ENCODE results near the gene LRRC66. TPM values are rescaled to one million over a fixed set of nuclear protein-coding genes. Genes with fewer than 3 reads are reported as not detected.

Gene LRRC66
- total and polyA plus RNA-seq, 7 donors, result 0.09 to 1.3 (median 1.2) TPM

- no peaks in the 10 kb centered on the region for H3K27me3 ChIP-seq (ENCODE audit: insufficient read depth in 3 of 3, low read length in 2 of 3)
- no peak overlapping the region for H3K27ac ChIP-seq
- intact Hi-C loops (cut with DNase I), result loop anchor here in 1 of 2 donors (5.0 kb wide), 1 partner anchor 36 kb away; the partner anchor contains the start of gene SGCB
- DNase-seq (no peak), ATAC-seq (no peak)
- H3K4me1 ChIP-seq, result no peaks in the 10 kb centered on the region
- WGBS, 3 donors, result 58 to 69% (median 68%) methylated on average over 2 of the region's 2 CpGs
- no peak overlapping the region for H3K4me3 ChIP-seq
- no peak for TF ChIP-seq CTCF (IDR thresholded peaks at IDR 0.05)
- no peaks in the 10 kb centered on the region for H3K9me3 ChIP-seq
- H3K36me3 ChIP-seq (ENCODE audit: insufficient read depth in 1 of 2, low read depth in 1 of 2), result peaks cover 0 to 23% of the 10 kb centered on the region in 2 donors
Observed at GRCh38 chr4:52001616-52002015, 18.5 kb downstream of the LRRC66 start.

GRCh38 chr4:51999250-51999649 is 20.9 kb downstream of the LRRC66 start:
- Histone ChIP-seq H3K36me3 (ENCODE audit: insufficient read depth in 1 of 2, low read depth in 1 of 2) (peaks cover 0 to 47% of the 10 kb centered on the region in 2 donors), H3K4me3 (no peak overlapping the region), H3K27me3 (ENCODE audit: insufficient read depth in 3 of 3, low read length in 2 of 3) (no peaks in the 10 kb centered on the region), H3K4me1 (no peaks in the 10 kb centered on the region), H3K27ac (no peak overlapping the region), H3K9me3 (no peaks in the 10 kb centered on the region)
- 89 to 95% (median 90%) methylated on average over 5 of the region's 5 CpGs for WGBS, 3 donors
- no peak for TF ChIP-seq CTCF (IDR thresholded peaks at IDR 0.05)
- intact Hi-C loops (cut with DNase I), result no loop called here
- ATAC-seq (no peak), DNase-seq (no peak)

DNA sequence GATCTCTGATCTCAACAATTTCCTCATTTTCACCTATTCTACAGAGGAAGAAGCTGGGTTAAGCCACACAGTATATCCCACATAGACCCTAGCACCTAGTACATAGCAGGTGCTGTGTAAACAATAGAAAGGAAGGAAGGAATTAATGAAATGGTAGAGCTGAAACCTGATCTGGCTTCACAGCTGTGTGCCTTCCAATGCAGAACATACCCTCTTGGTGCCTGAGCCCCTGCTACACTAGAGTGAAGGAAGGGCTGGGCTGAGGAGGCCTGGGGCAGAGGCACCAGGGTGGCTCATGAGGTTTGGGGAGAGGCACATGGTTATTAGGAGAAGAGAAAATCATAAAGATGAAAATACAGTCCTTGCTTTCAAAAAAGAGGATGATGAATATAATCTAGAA is 21.3 kb downstream of the LRRC66 start:
- no peak for DNase-seq
- Histone ChIP-seq H3K27me3 (ENCODE audit: insufficient read depth in 3 of 3, low read length in 2 of 3) (no peaks in the 10 kb centered on the region), H3K27ac (no peak overlapping the region), H3K4me3 (no peak overlapping the region), H3K9me3 (no peaks in the 10 kb centered on the region), H3K36me3 (ENCODE audit: insufficient read depth in 1 of 2, low read depth in 1 of 2) (peaks cover 0 to 47% of the 10 kb centered on the region in 2 donors), H3K4me1 (no peaks in the 10 kb centered on the region)
- intact Hi-C loops (cut with DNase I), result no loop called here
- TF ChIP-seq CTCF (IDR thresholded peaks at IDR 0.05), result no peak
- no peak for ATAC-seq

GRCh38 chr4:51997647-51998046 is 22.5 kb downstream of the LRRC66 start:
- H3K27ac ChIP-seq, result no peak overlapping the region
- no peaks in the 10 kb centered on the region for H3K9me3 ChIP-seq
- no peak for ATAC-seq
- no peaks in the 10 kb centered on the region for H3K4me1 ChIP-seq
- H3K27me3 ChIP-seq (ENCODE audit: insufficient read depth in 3 of 3, low read length in 2 of 3), result no peaks in the 10 kb centered on the region
- intact Hi-C loops (cut with DNase I), result no loop called here
- no peak for DNase-seq
- H3K36me3 ChIP-seq (ENCODE audit: insufficient read depth in 1 of 2, low read depth in 1 of 2), result peaks cover 0 to 46% of the 10 kb centered on the region in 2 donors
- no peak overlapping the region for H3K4me3 ChIP-seq
- no peak for TF ChIP-seq CTCF (IDR thresholded peaks at IDR 0.05)

GRCh38 chr4:51995647-51996220 is 24.4 kb downstream of the LRRC66 start:
- no peak for DNase-seq
- WGBS, 3 donors, result 58 to 63% (median 61%) methylated on average over 20 of the region's 20 CpGs
- Histone ChIP-seq H3K27ac (no peak overlapping the region), H3K4me3 (no peak overlapping the region), H3K36me3 (ENCODE audit: insufficient read depth in 1 of 2, low read depth in 1 of 2) (peaks cover 0 to 34% of the 10 kb centered on the region in 2 donors), H3K27me3 (ENCODE audit: insufficient read depth in 3 of 3, low read length in 2 of 3) (no peaks in the 10 kb centered on the region), H3K9me3 (no peaks in the 10 kb centered on the region), H3K4me1 (no peaks in the 10 kb centered on the region)
- intact Hi-C loops (cut with DNase I), result no loop called here
- ATAC-seq, result no peak
- no peak for TF ChIP-seq CTCF (IDR thresholded peaks at IDR 0.05)
